Progenitor cell of endocrine pancreas (in vitro differentiated cells): ENCODE results near the gene KDM4B. TPM values are rescaled to one million over a fixed set of nuclear protein-coding genes. Genes with fewer than 3 reads are reported as not detected.
A peak's percentile ranks its signal among the peaks of the same experiment; 100 is the strongest.

Experiments used
- DNase-seq: peaks from one replicate; pipeline ENCODE4 v3.0.0; 2021; ENCODE audit warnings: low spot score; ENCODE audit not compliant: unreplicated experiment
- H3K27ac Mint-ChIP-seq: 2 replicates; pipeline ENCODE4 v1.8.0; 2021; ENCODE audit warnings: mild to moderate bottlenecking, moderate library complexity, mixed read lengths
- H3K27me3 Mint-ChIP-seq: 2 replicates; pipeline ENCODE4 v1.8.0; 2021; ENCODE audit warnings: mixed read lengths
- H3K36me3 Mint-ChIP-seq: 2 replicates; pipeline ENCODE4 v1.8.0; 2022; ENCODE audit warnings: mixed read lengths; ENCODE audit not compliant: insufficient read depth
- H3K4me1 Mint-ChIP-seq: 2 replicates; pipeline ENCODE4 v1.8.0; 2021; ENCODE audit warnings: low read depth, mixed read lengths
- H3K4me3 Mint-ChIP-seq: 2 replicates; pipeline ENCODE4 v1.8.0; 2021; ENCODE audit warnings: low read depth, mild to moderate bottlenecking, moderate library complexity, mixed read lengths
- H3K9me3 Mint-ChIP-seq: 2 replicates; pipeline ENCODE4 v1.8.0; 2021; ENCODE audit warnings: low read depth, mixed read lengths
- CTCF ChIP-seq: fragments of 200-600 bp; sonication (generic); IDR thresholded peaks from one replicate; pipeline ENCODE4 v1.5.0; 2021; ENCODE audit warnings: antibody characterized with exemption, mild to moderate bottlenecking; ENCODE audit not compliant: unreplicated experiment
- total RNA-seq: library from RNA; stranded (reverse); gene quantifications from 2 replicates; pipeline ENCODE4 v1.2.1, GENCODE V29; 2021

Gene KDM4B
- total RNA-seq, 1 donor from 2014 or later, result 59.6 TPM

- TF ChIP-seq CTCF, result no peak
- H3K36me3 Mint-ChIP-seq, result peaks cover 12% of the 10 kb centered on the region
- H3K4me3 Mint-ChIP-seq, result no peak overlapping the region
- H3K4me1 Mint-ChIP-seq, result peaks cover 12% of the 10 kb centered on the region
- peaks cover 6% of the 10 kb centered on the region for H3K9me3 Mint-ChIP-seq
- DNase-seq, result no peak
- no peaks in the 10 kb centered on the region for H3K27me3 Mint-ChIP-seq
- H3K27ac Mint-ChIP-seq, result no peak overlapping the region
Observed at GRCh38 chr19:5067678-5068077, 98.8 kb downstream of the KDM4B start.

GRCh38 chr19:5068233-5069072, 99.5 kb downstream of the KDM4B start:
- peak overlapping the region; percentile 59 for H3K27ac Mint-ChIP-seq

GRCh38 chr19:5070331-5070730, 101.4 kb downstream of the KDM4B start:
- Mint-ChIP-seq H3K36me3 (peaks cover 1% of the 10 kb centered on the region), H3K4me1 (peaks cover 12% of the 10 kb centered on the region), H3K27ac (no peak overlapping the region), H3K4me3 (no peak overlapping the region), H3K27me3 (no peaks in the 10 kb centered on the region), H3K9me3 (no peaks in the 10 kb centered on the region)
- no peak for DNase-seq
- TF ChIP-seq CTCF, result no peak

More at GRCh38 chr19:5068233-5069072, 99.5 kb downstream of the KDM4B start:
- no peak overlapping the region for H3K4me3 Mint-ChIP-seq
- peaks cover 5% of the 10 kb centered on the region for H3K36me3 Mint-ChIP-seq
- no peak for DNase-seq
- H3K27me3 Mint-ChIP-seq, result no peaks in the 10 kb centered on the region
- peaks cover 12% of the 10 kb centered on the region for H3K4me1 Mint-ChIP-seq
- H3K9me3 Mint-ChIP-seq, result no peaks in the 10 kb centered on the region
- TF ChIP-seq CTCF, result no peak

- Mint-ChIP-seq H3K27ac (no peak overlapping the region), H3K4me3 (no peak overlapping the region), H3K27me3 (no peaks in the 10 kb centered on the region), H3K4me1 (peaks cover 12% of the 10 kb centered on the region), H3K9me3 (no peaks in the 10 kb centered on the region), H3K36me3 (peaks cover 1% of the 10 kb centered on the region)
- TF ChIP-seq CTCF, result no peak
- DNase-seq, result no peak
Observed at GRCh38 chr19:5070930-5071329, 102.0 kb downstream of the KDM4B start.

GRCh38 chr19:5071579-5071978, 102.7 kb downstream of the KDM4B start:
- no peaks in the 10 kb centered on the region for H3K9me3 Mint-ChIP-seq
- no peak overlapping the region for H3K4me3 Mint-ChIP-seq
- no peak overlapping the region for H3K27ac Mint-ChIP-seq
- no peak for TF ChIP-seq CTCF
- H3K4me1 Mint-ChIP-seq, result peaks cover 12% of the 10 kb centered on the region
- peaks cover 1% of the 10 kb centered on the region for H3K36me3 Mint-ChIP-seq
- DNase-seq, result no peak
- H3K27me3 Mint-ChIP-seq, result no peaks in the 10 kb centered on the region
